Neutrophil (primary cell): ENCODE measurements around the gene EFCAB8.

Experiments
- H3K27ac ChIP-seq: fragments of 200-600 bp; sonication (generic); 2 replicates; pipeline ENCODE4 v1.5.1; 2016; ENCODE audit warnings: mild to moderate bottlenecking, moderate library complexity
- H3K27me3 ChIP-seq: fragments of 200-600 bp; sonication (generic); 2 replicates; pipeline ENCODE4 v1.6.0; 2016; ENCODE audit warnings: mild to moderate bottlenecking
- H3K36me3 ChIP-seq: fragments of 200-600 bp; sonication (generic); 2 replicates; pipeline ENCODE4 v1.5.1; 2017
- H3K4me1 ChIP-seq, 2 experiments: fragments of 200-600 bp in 1 of 2; sonication (generic) in 1 of 2; 1 replicate in 1 of 2; 2 replicates in 1 of 2; pipeline versions ENCODE4 v1.5.1 to v1.6.1; 2013 to 2016; ENCODE audit warnings: low read depth in 1 of 2, low read length in 1 of 2, mild to moderate bottlenecking in 1 of 2, moderate library complexity in 1 of 2; ENCODE audit not compliant: control insufficient read depth in 1 of 2, insufficient read depth in 1 of 2
- H3K4me3 ChIP-seq, 2 experiments: fragments of 200-600 bp in 1 of 2; sonication (generic) in 1 of 2; 1 replicate in 1 of 2; 2 replicates in 1 of 2; pipeline ENCODE4 v1.5.1; 2013 to 2016; ENCODE audit warnings: low read depth in 1 of 2, low read length in 1 of 2, mild to moderate bottlenecking in 1 of 2, moderate library complexity in 1 of 2
- H3K9me3 ChIP-seq: fragments of 200-600 bp; sonication (generic); 2 replicates; pipeline ENCODE4 v1.5.1; 2016
- TF ChIP-seq, protein P1 (sequence below): fragments of 200-600 bp; sonication (generic); IDR thresholded peaks from 2 replicates; pipeline ENCODE4 v1.5.1; 2016; ENCODE audit warnings: antibody characterized with exemption

EFCAB8 gene

DNA sequence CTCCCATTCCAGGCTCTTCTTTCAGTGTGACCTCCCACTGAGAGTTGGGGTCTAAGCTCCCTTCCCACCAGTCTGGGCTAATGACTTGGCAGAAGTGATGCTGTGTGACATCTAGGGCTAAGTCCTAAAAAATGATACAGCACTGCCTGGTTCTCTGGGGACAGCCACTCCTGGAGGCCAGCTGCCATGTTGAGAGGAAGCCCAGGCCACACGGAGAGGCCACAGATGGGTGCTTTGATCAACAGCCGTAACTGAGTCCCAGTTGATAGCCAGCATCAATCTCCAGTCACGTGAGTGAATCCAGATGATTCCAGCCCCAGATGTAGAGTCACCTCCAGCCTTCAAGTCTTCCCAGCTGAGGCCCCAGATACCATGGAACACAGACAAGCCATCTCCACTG is 131.7 kb downstream of the EFCAB8 start:
- H3K4me3 ChIP-seq: no peak overlapping the region
- no peaks in the 10 kb centered on the region for H3K36me3 ChIP-seq
- no peaks in the 10 kb centered on the region for H3K9me3 ChIP-seq
- no peaks in the 10 kb centered on the region for H3K27me3 ChIP-seq
- H3K27ac ChIP-seq: no peak overlapping the region
- TF ChIP-seq, protein P1, sequence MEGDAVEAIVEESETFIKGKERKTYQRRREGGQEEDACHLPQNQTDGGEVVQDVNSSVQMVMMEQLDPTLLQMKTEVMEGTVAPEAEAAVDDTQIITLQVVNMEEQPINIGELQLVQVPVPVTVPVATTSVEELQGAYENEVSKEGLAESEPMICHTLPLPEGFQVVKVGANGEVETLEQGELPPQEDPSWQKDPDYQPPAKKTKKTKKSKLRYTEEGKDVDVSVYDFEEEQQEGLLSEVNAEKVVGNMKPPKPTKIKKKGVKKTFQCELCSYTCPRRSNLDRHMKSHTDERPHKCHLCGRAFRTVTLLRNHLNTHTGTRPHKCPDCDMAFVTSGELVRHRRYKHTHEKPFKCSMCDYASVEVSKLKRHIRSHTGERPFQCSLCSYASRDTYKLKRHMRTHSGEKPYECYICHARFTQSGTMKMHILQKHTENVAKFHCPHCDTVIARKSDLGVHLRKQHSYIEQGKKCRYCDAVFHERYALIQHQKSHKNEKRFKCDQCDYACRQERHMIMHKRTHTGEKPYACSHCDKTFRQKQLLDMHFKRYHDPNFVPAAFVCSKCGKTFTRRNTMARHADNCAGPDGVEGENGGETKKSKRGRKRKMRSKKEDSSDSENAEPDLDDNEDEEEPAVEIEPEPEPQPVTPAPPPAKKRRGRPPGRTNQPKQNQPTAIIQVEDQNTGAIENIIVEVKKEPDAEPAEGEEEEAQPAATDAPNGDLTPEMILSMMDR: no peak
- H3K4me1 ChIP-seq: no peaks in the 10 kb centered on the region

DNA sequence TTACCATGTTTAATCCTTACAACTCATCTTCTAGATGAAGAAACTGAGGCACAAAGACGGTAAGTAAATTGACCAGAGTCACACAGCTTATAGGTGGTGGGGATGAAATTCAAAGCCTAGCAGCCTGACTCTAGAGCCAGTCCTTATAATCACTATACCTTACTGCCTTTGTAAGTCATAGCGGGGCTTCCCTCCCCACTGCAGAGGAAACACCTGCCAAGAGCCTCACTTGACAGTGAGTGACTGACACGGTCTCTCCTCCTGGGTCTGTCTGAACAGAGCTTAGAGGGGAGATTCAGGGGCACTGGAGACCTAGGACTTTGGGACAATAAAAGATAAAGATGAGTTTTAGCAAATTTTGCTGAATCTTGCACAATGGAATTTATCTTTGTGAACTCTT is 132.7 kb downstream of the EFCAB8 start:
- Histone ChIP-seq H3K36me3 (no peaks in the 10 kb centered on the region), H3K4me3 (no peak overlapping the region), H3K9me3 (no peaks in the 10 kb centered on the region), H3K4me1 (no peaks in the 10 kb centered on the region), H3K27me3 (no peaks in the 10 kb centered on the region), H3K27ac (no peak overlapping the region)
- TF ChIP-seq, protein P1: no peak

GRCh38 chr20:32991792-32992641 is 133.3 kb downstream of the EFCAB8 start:
- H3K27ac ChIP-seq: no peak overlapping the region
- H3K4me1 ChIP-seq: no peaks in the 10 kb centered on the region
- H3K9me3 ChIP-seq: no peaks in the 10 kb centered on the region
- H3K27me3 ChIP-seq: no peaks in the 10 kb centered on the region
- H3K4me3 ChIP-seq: no peak overlapping the region
- TF ChIP-seq, protein P1: no peak
- no peaks in the 10 kb centered on the region for H3K36me3 ChIP-seq

DNA sequence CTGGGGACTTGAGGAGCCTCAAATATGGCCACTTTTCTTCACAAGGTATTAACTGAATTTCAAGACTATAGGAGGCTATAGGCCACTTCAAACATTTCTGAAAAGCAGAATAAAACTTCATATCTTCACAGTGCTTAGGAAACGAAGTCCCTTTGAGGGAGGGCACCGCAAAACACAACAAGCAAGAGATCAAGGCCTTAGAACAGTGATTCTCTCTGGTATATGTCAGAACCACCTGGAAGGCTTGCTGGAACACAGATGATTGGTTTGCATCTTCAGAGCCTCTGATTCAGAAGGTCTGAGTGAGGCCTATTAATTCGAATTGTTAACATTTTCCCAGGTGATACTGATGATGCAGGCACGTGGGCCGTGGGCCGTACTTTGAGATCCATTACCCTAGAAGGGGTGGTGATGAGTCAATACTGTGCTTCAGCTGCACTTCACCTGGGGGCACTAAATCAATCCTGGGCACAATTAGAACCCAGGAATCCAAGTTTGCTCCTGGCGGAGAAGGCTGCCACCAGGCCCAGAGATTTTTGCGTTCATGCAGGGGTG is 134.8 kb downstream of the EFCAB8 start:
- no peaks in the 10 kb centered on the region for H3K27me3 ChIP-seq
- H3K36me3 ChIP-seq: no peaks in the 10 kb centered on the region
- H3K9me3 ChIP-seq: no peaks in the 10 kb centered on the region
- no peak overlapping the region for H3K27ac ChIP-seq
- TF ChIP-seq, protein P1: no peak
- H3K4me1 ChIP-seq: no peaks in the 10 kb centered on the region
- no peak overlapping the region for H3K4me3 ChIP-seq

DNA sequence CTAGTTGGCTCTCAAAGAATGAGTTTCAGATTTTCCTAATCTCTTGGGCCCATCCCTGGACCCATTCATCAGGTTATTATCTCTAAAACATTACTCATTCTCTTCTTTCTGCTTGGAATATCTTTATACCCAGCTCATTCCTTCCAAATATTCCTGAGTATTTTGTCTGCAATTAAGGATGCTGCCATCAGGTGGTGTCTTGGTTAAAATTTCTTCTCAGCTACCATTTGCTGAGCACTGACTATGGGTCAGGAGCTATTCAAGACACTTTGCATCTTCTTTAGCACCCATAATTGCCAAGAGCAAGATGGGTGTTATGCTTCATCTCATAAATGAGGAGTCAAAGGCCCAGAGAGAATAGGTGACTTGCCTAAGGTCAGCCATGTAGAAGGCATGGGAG is 137.1 kb downstream of the EFCAB8 start:
- no peaks in the 10 kb centered on the region for H3K9me3 ChIP-seq
- H3K4me3 ChIP-seq: no peak overlapping the region
- no peaks in the 10 kb centered on the region for H3K36me3 ChIP-seq
- H3K27ac ChIP-seq: no peak overlapping the region
- TF ChIP-seq, protein P1: no peak
- H3K27me3 ChIP-seq: no peaks in the 10 kb centered on the region
- no peaks in the 10 kb centered on the region for H3K4me1 ChIP-seq
